IPS DF 6.9 (cell line): ENCODE data around the gene ITPKB.

Experiments used
- DNase-seq: peaks from one replicate; pipeline ENCODE4 v3.0.0-alpha.2; 2013; ENCODE audit warnings: low read depth, low spot score
- H3K27ac ChIP-seq: one replicate; pipeline ENCODE4 v1.5.1; 2013; ENCODE audit warnings: low read length, control low read depth
- H3K27me3 ChIP-seq: 2 replicates; pipeline ENCODE4 v1.6.1; 2013; ENCODE audit warnings: mild to moderate bottlenecking, low read length; ENCODE audit not compliant: control insufficient read depth, insufficient read depth
- H3K36me3 ChIP-seq: 2 replicates; pipeline ENCODE4 v1.6.1; 2013; ENCODE audit warnings: low read length; ENCODE audit not compliant: control insufficient read depth, insufficient read depth
- H3K4me1 ChIP-seq: 2 replicates; pipeline ENCODE4 v1.6.1; 2013; ENCODE audit warnings: low read length; ENCODE audit not compliant: control insufficient read depth, insufficient read depth
- H3K4me3 ChIP-seq: 2 replicates; pipeline ENCODE4 v1.5.1; 2013; ENCODE audit warnings: mild to moderate bottlenecking, low read length
- H3K9me3 ChIP-seq: 2 replicates; pipeline ENCODE4 v1.6.1; 2013; ENCODE audit warnings: low read length, inconsistent platforms; ENCODE audit not compliant: control insufficient read depth, insufficient read depth
- WGBS: extraction: QIAGEN DNeasy Blood & Tissue Kit; methylation state at CpG from one replicate; pipeline ENCODE4 v1.1.7; 2013; ENCODE audit warnings: mixed read lengths, missing lambda C conversion rate; ENCODE audit not compliant: insufficient read length, insufficient coverage; 5-methylcytosine and 5-hydroxymethylcytosine counted together

Gene ITPKB

DNA sequence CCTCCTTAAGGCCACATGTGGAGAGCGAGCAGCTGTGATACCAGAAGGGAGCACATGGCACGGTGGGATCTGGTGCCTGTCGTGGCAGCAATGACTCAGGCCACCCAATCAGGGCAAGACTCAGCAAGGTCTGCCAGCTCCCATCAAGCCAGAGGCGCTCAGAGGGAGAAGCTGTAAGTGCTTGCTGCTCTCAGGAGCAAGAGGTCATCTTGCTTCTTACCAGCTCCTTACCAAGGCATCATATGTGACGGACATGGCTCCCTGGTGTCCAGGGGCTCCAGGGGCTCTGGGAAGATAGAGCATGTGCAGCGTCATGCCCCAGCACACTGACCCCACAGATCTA is 72.9 kb downstream of the ITPKB start:
- Histone ChIP-seq H3K4me1 (peaks cover 6% of the 10 kb centered on the region), H3K27ac (no peak overlapping the region), H3K27me3 (no peaks in the 10 kb centered on the region; the same call in 1 of the 2 replicates), H3K36me3 (no peaks in the 10 kb centered on the region), H3K9me3 (no peaks in the 10 kb centered on the region), H3K4me3 (no peak overlapping the region)
- no CpG with 5 or more reads among the region's 6 CpGs for WGBS
- no peak for DNase-seq

DNA sequence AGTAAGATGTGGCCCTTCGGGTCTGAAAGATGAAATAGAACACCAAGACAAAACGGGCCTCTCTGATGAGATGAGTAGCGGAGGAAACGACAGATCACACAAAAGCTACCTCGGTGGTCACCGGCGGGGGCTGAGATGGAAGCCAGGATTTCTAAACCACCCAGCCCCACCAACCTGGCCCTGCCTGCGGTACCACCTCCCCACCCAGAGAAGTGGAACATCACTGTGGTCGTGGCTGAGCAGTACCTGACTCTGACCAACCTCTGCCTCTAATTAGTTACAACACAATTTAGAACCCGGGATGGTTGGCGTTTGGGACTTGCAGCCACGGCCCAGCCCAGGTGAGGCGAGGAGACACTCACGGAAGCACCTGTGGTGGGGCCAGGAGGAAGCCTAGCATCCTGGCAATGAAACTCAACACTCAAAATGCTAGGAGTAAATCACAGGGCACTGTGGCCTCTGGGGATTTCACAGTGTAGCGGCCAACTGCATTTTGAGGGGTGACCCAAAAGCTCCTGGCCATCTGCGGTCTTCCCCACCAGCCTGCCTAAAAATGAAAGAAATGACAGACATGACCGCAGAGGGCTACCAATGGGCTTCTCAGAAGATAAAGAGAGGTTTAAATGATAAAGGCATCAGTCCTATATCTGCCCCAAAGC is 73.4 kb downstream of the ITPKB start:
- no peak overlapping the region for H3K4me3 ChIP-seq
- H3K9me3 ChIP-seq = no peaks in the 10 kb centered on the region
- DNase-seq = no peak
- no peak overlapping the region for H3K27ac ChIP-seq
- no peaks in the 10 kb centered on the region for H3K36me3 ChIP-seq
- H3K27me3 ChIP-seq = no peaks in the 10 kb centered on the region
- WGBS = no CpG with 5 or more reads among the region's 17 CpGs
- H3K4me1 ChIP-seq = peaks cover 6% of the 10 kb centered on the region

DNA sequence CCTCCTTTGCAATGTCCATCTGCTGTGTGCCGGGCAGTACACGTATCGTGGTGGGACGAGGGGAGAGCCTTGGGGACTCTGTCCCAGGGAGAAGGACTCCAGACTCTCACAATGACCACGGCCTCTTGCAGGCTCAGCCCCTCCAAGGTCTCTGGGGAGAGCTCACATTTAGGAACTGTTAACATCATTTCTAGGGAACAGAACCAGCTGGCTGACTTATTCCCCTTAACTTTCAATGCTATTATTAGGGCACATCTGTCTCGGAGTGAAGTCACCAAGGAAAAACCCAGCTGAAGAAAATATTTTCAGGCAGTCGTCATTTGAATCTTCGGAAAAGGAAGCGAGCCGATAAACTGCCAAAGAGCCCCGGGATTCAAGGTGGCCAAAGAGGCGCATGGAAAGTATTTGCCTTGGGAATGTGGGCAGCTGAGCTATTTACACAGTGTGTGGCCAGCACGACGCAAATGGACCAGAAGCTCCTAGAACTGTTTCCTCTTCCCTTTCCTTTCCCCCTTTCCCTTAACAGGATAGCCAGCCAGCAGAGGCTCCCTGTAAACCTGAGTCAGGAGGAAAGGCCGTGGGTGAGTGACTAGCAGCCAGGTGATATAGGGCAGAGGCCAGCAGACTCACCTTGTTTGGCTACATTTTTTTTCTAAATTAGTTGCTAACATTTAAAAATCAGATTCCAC is 74.5 kb downstream of the ITPKB start:
- H3K9me3 ChIP-seq = no peaks in the 10 kb centered on the region
- H3K36me3 ChIP-seq = no peaks in the 10 kb centered on the region
- DNase-seq = no peak
- no CpG with 5 or more reads among the region's 15 CpGs for WGBS
- H3K4me3 ChIP-seq = no peak overlapping the region
- H3K4me1 ChIP-seq = peaks cover 6% of the 10 kb centered on the region
- H3K27ac ChIP-seq = no peak overlapping the region
- H3K27me3 ChIP-seq = no peaks in the 10 kb centered on the region

GRCh38 chr1:226663327-226663704 is 75.8 kb downstream of the ITPKB start:
- DNase-seq = no peak
- Histone ChIP-seq H3K4me1 (peaks cover 10% of the 10 kb centered on the region), H3K36me3 (no peaks in the 10 kb centered on the region), H3K4me3 (no peak overlapping the region), H3K27me3 (no peaks in the 10 kb centered on the region), H3K27ac (no peak overlapping the region), H3K9me3 (no peaks in the 10 kb centered on the region)
- WGBS = no CpG with 5 or more reads among the region's 7 CpGs

GRCh38 chr1:226662642-226663326 is 76.3 kb downstream of the ITPKB start:
- Histone ChIP-seq H3K9me3 (no peaks in the 10 kb centered on the region), H3K4me3 (no peak overlapping the region), H3K36me3 (no peaks in the 10 kb centered on the region), H3K27ac (no peak overlapping the region), H3K4me1 (peaks cover 10% of the 10 kb centered on the region), H3K27me3 (no peaks in the 10 kb centered on the region)
- WGBS = no CpG with 5 or more reads among the region's 13 CpGs
- DNase-seq = no peak

DNA sequence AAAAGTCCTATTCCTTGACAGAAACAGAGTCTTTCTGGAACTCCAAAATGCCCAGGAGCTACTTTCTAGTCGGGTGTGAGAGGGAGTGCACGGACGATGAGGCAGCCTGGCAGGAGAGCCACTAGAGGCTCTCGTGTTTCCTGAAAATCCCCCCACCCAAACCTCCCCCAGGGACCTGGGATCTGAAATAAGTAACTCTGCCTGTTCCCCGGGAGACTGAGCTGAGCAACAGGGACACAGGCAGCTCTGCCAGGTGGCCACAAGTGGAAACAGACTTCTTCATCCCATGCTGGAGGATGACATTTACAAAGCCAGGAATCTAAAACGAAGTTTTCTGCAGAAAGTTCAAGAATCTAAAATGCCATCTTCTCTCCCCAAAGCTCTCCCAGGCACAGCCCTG is 77.1 kb downstream of the ITPKB start:
- Histone ChIP-seq H3K9me3 (no peaks in the 10 kb centered on the region), H3K27ac (no peak overlapping the region), H3K4me3 (no peak overlapping the region), H3K4me1 (peaks cover 8% of the 10 kb centered on the region), H3K36me3 (no peaks in the 10 kb centered on the region), H3K27me3 (no peaks in the 10 kb centered on the region)
- DNase-seq = no peak
- WGBS = no CpG with 5 or more reads among the region's 6 CpGs

DNA sequence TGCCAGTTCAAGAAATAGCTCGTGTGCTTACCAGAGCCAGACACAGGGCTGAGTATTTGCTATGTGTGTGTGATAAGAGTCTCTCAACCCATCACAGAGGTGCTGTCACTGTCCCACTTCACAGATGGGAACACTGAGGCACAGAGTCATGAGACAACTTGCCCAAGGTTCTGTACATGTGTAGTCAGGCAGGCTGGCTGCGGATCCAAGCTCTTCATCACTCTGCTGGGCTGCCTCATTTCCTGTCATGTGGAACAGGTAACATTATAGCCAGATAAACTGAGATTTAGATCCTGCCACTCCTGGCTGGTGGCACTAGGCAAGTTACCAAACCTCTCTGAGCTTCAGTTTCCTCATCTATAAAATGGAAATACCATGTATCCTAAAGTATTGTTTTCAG is 77.8 kb downstream of the ITPKB start:
- Histone ChIP-seq H3K27me3 (no peaks in the 10 kb centered on the region), H3K4me1 (peaks cover 9% of the 10 kb centered on the region), H3K27ac (no peak overlapping the region), H3K4me3 (no peak overlapping the region), H3K9me3 (no peaks in the 10 kb centered on the region), H3K36me3 (no peaks in the 10 kb centered on the region)
- no CpG with 5 or more reads among the region's 2 CpGs for WGBS
- no peak for DNase-seq

GRCh38 chr1:226660410-226661182 is 78.5 kb downstream of the ITPKB start:
- Histone ChIP-seq H3K4me3 (no peak overlapping the region), H3K4me1 (peaks cover 11% of the 10 kb centered on the region), H3K27me3 (no peaks in the 10 kb centered on the region), H3K36me3 (no peaks in the 10 kb centered on the region), H3K9me3 (no peaks in the 10 kb centered on the region), H3K27ac (no peak overlapping the region)
- no CpG with 5 or more reads among the region's 17 CpGs for WGBS
- no peak for DNase-seq

- no peak overlapping the region for H3K27ac ChIP-seq
- peaks cover 18% of the 10 kb centered on the region for H3K4me1 ChIP-seq
Measured at GRCh38 chr1:226659641-226660040, 79.4 kb downstream of the ITPKB start.

DNA sequence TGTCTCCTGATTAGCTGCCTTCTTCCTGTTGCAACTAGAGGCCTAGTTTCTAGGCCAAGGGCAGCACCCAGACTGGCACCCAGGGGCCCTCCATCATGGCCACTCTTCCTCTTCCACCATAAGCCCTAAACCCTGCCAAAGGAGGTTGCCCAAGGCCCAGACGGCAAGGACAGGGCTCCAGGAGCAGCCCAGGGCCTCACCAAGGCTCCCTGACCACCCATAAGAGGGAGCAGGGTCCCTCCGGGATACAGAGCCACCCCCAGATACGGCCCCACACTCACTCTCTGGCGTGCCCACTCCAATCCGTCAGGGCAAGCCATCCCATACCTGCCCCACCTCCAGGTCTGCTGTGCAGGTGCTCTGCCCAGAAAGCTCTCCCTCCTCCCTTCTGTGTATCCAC is 79.9 kb downstream of the ITPKB start:
- Histone ChIP-seq H3K27ac (no peak overlapping the region), H3K4me1 (peaks cover 23% of the 10 kb centered on the region), H3K4me3 (no peak overlapping the region), H3K27me3 (no peaks in the 10 kb centered on the region), H3K36me3 (no peaks in the 10 kb centered on the region), H3K9me3 (no peaks in the 10 kb centered on the region)
- DNase-seq = no peak
- no CpG with 5 or more reads among the region's 5 CpGs for WGBS

More at GRCh38 chr1:226659641-226660040, 79.4 kb downstream of the ITPKB start:
- DNase-seq = no peak
- Histone ChIP-seq H3K27me3 (no peaks in the 10 kb centered on the region), H3K9me3 (no peaks in the 10 kb centered on the region), H3K36me3 (no peaks in the 10 kb centered on the region), H3K4me3 (no peak overlapping the region)
- WGBS = no CpG with 5 or more reads among the region's 5 CpGs
